ENCODE results near the gene NAIF1.

DNA sequence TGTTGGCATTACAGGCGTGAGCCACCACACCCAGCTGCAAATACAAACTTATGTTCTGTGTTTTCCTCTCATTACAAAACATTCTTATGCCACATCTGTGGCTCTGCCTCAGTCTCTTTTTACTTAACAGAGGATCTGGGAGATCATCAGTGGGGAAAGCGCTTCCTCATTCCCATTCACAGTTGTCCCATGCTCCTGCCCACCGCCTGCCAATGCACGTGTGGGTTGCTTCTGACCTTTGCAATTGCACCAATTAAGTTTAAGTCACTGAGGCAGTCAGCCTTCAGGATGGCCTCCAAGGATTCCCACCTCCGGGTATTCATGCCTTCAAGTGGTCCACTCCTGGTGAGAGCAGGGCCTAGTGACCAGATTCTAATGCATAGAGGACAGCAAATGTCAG lies 51.4 kb downstream of the NAIF1 start:
- no peak for TF ChIP-seq CTCF (IDR thresholded peaks at IDR 0.05)
- TF ChIP-seq EZH2phosphoT487 (IDR thresholded peaks at IDR 0.05), result no peak
- TF ChIP-seq EZH2 (IDR thresholded peaks at IDR 0.05), result no peak
